ENCODE results near the gene DGKQ.
"Not testable (repeated sequence)": the region's sequence is repeated elsewhere in the genome, so short reads cannot be mapped to it uniquely, and the experiment has no call there.

DGKQ gene

GRCh38 chr4:1010395-1011021 is 37.1 kb upstream of the DGKQ start:
- peak; percentile 76 for DNase-seq

GRCh38 chr4:1009542-1010394 is 36.4 kb upstream of the DGKQ start:
- DNase-seq = peak; percentile 70

- DNase-seq = peak; percentile 43
These were observed 35.6 kb upstream of the DGKQ start for GRCh38 chr4:1008840-1009541.

- no peak for DNase-seq
These were observed 33.5 kb upstream of the DGKQ start for GRCh38 chr4:1006856-1007255.

- no peak for DNase-seq
These were observed 31.5 kb upstream of the DGKQ start for GRCh38 chr4:1004557-1005485.

- no peak for DNase-seq
These were observed 30.7 kb upstream of the DGKQ start for GRCh38 chr4:1004071-1004418.

- no peak for DNase-seq
These were observed 30.1 kb upstream of the DGKQ start for GRCh38 chr4:1003271-1004070.

GRCh38 chr4:1002631-1003251 is 29.4 kb upstream of the DGKQ start:
- DNase-seq = no peak

- DNase-seq = no peak
These were observed 28.8 kb upstream of the DGKQ start for GRCh38 chr4:1002131-1002630.

- no peak for DNase-seq
These were observed 28.3 kb upstream of the DGKQ start for GRCh38 chr4:1001561-1002130.

GRCh38 chr4:1000686-1001260 is 27.4 kb upstream of the DGKQ start:
- no peak for DNase-seq

- DNase-seq = no peak
These were observed 26.6 kb upstream of the DGKQ start for GRCh38 chr4:999882-1000425.

- DNase-seq = not testable (repeated sequence)
These were observed 26.0 kb upstream of the DGKQ start for GRCh38 chr4:999240-999863.

GRCh38 chr4:998096-998691 is 24.8 kb upstream of the DGKQ start:
- DNase-seq = no peak

GRCh38 chr4:997375-998071 is 24.2 kb upstream of the DGKQ start:
- DNase-seq = no peak

GRCh38 chr4:996997-997374 is 23.6 kb upstream of the DGKQ start:
- no peak for DNase-seq

- no peak for DNase-seq
These were observed 22.9 kb upstream of the DGKQ start for GRCh38 chr4:996030-996996.
